GM19463 (cell line): ENCODE results near the gene DDX53.
A peak's percentile ranks its signal among the peaks of the same experiment; 100 is the strongest.

Experiments
- ATAC-seq: cut with Tn5 transposase; IDR thresholded peaks from one replicate; pipeline ENCODE4 v1.9.1; 2021; ENCODE audit warnings: mild to moderate bottlenecking, moderate library complexity; ENCODE audit not compliant: unreplicated experiment

The DDX53 gene

DNA sequence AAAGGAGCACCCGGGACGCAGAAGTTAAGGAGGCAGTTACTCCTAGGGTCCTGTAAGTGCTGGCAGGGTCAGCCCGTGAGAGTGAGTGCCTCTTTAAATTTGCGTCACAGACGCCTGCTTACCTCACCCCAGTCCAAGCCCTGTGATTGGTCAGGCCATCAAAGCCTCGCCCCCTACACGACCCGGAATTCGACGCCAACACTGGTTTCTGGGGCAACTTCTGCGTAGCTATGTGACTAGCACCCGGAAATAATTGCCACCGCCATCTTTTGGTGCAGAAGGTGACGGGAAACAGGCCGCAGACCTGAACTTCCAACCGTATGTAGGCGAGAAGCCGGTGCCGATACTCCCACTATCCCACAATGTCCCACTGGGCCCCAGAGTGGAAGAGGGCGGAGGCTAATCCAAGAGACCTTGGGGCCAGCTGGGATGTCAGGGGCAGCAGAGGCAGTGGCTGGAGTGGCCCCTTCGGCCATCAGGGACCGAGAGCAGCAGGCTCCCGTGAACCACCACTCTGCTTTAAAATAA lies at the start of gene DDX53:
Gene DDX53 (plus strand): TSS at position 265 of the 528 bp plus-strand sequence. CDS start 98 bp downstream, at position 363.
- ATAC-seq, result no peak

GRCh38 chrX:22950269-22951266 lies 49.2 kb upstream of the DDX53 start:
- peak; percentile 63 for ATAC-seq

DNA sequence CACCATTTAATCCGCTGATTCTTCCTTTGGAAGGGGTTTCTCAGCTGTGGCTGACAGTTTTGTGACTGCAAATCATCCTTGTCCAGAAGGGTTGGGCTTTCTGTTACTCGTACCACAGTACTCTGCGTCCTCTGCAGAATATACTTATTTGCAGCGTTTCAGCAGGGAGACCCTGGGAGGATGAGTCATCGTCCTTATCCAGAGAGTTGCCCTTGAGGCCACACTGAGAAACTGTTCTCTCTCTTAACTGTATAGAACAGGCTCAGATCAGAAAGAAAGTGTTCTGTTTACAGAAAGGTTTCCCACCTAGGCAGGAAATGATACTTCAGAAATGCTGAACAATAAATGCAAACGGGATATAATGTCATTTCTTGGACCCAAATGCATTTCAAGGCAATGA lies 47.8 kb upstream of the DDX53 start:
- no peak for ATAC-seq

DNA sequence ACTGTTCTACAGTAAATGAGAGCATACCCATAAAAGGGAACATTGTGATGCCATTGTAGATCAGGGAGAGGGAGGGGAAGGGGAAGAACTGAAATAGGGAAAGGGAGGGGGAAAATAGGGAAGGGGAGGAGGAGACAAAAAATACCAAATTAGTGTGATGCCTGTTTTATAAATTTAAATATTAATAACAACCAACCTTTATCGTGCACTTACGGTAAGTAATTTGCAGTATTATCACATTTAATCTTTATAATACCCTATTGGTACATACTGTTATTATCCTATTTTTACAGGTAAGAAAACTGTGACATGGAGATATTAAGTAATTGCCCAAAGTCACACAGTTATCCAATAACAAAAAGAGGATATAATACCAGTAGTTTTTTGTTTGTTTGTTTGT lies 41.5 kb upstream of the DDX53 start:
- no peak for ATAC-seq

DNA sequence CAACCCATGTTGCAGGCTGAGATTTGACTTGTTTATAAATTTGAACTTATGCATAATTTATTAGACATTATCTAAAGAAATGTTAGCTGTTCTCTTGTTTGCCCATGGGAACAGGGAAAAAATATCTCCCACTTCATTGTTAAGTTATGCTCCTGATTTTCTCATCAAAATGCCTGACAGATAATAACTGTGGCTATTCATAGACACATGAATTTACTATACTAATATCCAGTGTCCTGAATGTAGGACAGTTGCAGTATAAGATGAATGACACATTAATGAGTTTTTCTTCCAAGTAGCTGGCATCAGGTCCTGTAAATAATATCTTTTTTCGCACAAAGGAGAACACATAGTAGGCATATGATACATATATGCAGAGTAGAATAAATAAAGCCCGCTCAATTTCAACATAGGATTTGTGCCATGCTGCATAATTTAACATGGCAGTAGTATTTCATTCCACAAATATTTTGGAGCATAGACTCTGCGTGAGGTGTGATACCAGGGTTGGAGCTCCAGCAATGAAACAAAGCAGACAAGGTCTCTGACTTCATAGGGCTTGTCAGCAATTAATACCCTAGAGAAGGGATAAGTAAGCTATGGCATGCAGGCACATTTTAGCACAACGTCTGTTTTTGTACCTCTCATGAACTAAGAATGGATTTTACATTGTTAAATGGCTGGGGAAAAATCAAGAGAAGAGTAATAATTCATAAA lies 40.4 kb upstream of the DDX53 start:
- ATAC-seq, result no peak

- no peak for ATAC-seq
Measured at GRCh38 chrX:22963196-22963595, 36.6 kb upstream of the DDX53 start.

DNA sequence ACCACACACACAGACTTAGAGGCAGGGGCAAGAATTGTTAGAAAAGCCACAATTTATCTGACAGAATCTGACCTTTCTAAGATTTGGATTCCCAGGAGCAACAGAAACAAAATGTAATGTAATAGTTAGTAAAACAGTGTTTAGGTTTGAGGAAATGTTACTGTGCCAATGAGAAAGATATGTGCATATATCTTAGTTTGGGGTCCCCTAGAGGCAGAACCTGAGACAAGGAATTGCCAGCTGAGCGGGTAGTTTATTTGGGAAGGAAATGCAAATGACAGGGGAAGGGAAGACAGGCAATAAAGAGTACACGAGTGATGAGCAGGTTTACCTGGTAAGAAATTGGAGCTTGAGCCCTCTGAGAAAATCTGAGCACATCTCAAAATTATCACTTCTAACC lies 31.3 kb upstream of the DDX53 start:
- no peak for ATAC-seq

DNA sequence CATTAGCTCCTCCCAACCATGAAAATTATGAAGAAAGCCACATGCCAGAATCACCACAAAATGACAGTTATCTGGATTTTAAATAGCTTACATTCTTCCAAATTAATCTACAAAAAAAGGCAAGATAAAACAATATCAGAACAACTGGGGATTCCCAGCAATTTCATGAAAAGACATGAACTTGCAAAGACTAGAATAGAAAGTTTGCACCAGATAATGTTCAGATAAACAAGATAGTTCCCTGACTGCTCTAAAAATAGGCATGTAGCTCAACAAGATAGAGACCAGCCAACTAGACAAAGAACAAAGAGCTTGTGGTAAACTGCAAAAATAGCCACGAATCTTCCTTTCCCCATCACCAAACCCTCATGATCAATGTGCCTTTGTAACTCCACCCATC lies 30.3 kb upstream of the DDX53 start:
- no peak for ATAC-seq

DNA sequence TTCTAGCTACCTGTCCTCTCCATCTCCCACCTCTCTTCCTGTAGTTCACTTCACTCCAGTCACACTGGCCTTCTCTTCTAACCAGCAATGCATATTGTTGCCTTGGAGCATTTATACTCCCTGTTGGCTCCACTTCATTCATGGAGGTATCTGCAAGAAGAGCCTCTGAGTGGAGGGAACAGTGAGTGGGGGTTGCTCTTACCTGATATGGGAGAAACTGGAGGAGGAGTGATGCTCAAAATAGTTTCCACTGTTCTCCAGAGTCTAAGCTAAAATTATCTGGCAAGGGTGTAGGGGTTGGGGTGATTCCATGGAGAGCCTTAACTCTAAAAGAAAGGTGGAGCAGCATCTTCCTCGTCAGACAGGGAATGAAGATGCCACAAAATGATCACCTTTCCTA lies 28.9 kb upstream of the DDX53 start:
- ATAC-seq, result no peak

GRCh38 chrX:22974616-22975015 lies 25.1 kb upstream of the DDX53 start:
- ATAC-seq, result no peak

DNA sequence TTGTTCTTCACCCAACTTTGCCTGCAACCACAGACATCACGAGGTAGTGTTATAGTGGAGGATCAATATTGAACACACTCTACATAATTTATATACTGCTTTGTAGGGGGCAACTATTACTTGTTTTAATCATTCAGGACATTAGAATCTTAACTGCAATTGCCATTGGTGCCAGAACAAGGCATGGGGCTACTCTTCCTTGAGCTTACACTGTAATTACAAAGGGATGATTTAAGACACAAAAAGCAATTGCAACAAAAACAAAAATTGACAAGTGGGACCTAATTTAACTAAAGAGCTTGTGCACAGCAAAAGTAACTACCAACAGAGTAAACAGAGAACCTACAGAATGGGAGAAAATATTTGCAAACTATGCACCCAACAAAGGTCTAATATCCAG lies 24.0 kb upstream of the DDX53 start:
- no peak for ATAC-seq

GRCh38 chrX:22985958-22986357 lies 13.8 kb upstream of the DDX53 start:
- ATAC-seq, result no peak

DNA sequence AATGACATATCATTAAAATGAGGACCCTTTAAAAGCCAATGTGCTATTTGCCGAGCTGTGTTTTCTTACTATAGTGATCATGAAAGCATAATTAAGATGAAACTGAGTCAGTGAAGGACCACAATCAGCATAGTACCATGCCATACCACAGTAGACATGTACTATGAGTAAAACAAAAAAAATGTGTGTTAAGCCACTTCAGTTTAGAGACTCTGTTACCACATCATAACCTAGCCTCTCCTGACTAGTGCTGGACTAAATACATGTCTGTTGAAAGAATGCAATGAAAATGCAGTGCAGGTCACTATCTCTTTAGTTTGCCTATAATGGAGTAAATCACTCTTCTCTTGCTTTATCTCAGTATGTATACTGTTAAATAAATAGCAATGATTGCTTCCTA lies 12.3 kb upstream of the DDX53 start:
- ATAC-seq, result no peak

GRCh38 chrX:23003116-23003515 lies 3.4 kb downstream of the DDX53 start:
- ATAC-seq, result no peak

GRCh38 chrX:23008431-23009099 lies 8.8 kb downstream of the DDX53 start:
- no peak for ATAC-seq

GRCh38 chrX:23012162-23012561 lies 12.4 kb downstream of the DDX53 start:
- ATAC-seq, result no peak

- ATAC-seq, result no peak
Measured at GRCh38 chrX:23012636-23013035, 12.9 kb downstream of the DDX53 start.

GRCh38 chrX:23013366-23013765 lies 13.6 kb downstream of the DDX53 start:
- no peak for ATAC-seq

- no peak for ATAC-seq
Measured at GRCh38 chrX:23031600-23031999, 31.8 kb downstream of the DDX53 start.

DNA sequence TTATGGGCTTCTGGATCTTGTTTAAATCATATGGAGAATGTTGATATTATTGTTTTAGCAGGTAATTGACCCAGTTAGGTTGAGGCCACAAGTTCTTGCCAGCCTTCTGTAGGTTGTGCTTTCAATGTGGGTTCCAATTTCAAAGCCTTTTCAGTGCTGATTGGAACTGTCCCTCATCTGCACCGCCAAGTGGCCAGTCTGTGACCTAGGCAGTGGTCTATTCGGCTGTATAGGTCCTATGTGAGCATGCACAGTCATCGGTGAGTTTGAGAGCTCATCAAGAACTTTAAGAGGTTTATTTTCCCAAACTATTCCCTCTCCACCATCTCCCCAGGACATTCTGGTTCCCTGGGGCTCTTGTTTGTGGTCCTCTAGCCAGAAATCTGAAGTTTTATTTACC lies 35.7 kb downstream of the DDX53 start:
- no peak for ATAC-seq

- no peak for ATAC-seq
Measured at GRCh38 chrX:23046443-23046842, 46.7 kb downstream of the DDX53 start.
